GM12892 (cell line): ENCODE measurements around the gene RTN1.
A peak's percentile ranks its signal among the peaks of the same experiment; 100 is the strongest.

Source experiments
- DNase-seq: peaks from one replicate; pipeline ENCODE4 v3.0.0; 2011; ENCODE audit not compliant: insufficient read length
- FAIRE-seq: peaks from 2 replicates; lab custom pipeline; 2011; peaks lifted over from hg19 to GRCh38; lab: Jason Lieb, UNC
- POLR2A ChIP-seq: IDR thresholded peaks from 2 replicates; pipeline ENCODE4 v1.6.1; 2011; ENCODE audit warnings: low read depth, low read length, control low read depth
- POLR2AphosphoS5 ChIP-seq: IDR thresholded peaks from 2 replicates; pipeline ENCODE4 v1.6.1; 2011; ENCODE audit warnings: low read depth, low read length, control low read depth
- TAF1 ChIP-seq: IDR thresholded peaks from 2 replicates; pipeline ENCODE4 v1.6.1; 2011; ENCODE audit warnings: low read depth, mild to moderate bottlenecking, control low read depth, low read length, borderline replicate concordance

RTN1 gene

DNA sequence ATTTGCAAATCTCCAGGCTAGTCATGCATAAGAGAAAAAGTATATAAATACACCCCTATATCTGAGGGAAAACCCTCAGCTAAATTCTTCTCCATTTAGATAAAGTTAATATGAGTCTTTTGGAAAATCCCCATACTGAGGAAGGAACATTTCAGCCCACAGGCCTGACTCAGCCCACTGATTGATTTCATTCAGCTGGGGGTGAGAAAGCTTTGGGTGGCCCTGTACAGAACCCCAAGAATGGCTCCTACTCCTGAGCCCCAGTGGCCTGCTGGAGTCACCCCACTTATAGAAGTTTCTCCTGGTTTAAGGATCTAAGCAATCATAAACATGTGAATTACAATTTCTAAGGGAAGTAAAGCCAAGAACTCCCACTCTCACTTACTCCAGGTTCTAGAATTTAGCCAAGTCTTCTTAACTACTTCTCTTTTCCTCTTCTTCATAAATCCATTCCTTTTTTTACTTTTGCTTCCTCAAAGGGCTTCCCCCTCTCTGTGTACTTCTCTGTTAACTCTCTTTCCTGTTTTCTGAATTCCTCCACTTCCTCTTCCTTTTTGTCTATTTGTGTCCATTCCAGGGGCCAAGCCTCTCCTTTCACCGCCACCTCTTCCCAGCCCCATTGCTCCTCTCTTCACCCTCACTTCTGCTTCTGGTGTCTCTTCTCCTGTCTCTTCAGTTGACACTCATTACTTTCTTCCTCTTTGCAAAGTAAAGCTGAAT, 21.0 kb downstream of the RTN1 start:
- DNase-seq (no peak), FAIRE-seq (no peak)
- TF ChIP-seq POLR2AphosphoS5: no peak
- TF ChIP-seq POLR2A: no peak
- no peak for TF ChIP-seq TAF1

DNA sequence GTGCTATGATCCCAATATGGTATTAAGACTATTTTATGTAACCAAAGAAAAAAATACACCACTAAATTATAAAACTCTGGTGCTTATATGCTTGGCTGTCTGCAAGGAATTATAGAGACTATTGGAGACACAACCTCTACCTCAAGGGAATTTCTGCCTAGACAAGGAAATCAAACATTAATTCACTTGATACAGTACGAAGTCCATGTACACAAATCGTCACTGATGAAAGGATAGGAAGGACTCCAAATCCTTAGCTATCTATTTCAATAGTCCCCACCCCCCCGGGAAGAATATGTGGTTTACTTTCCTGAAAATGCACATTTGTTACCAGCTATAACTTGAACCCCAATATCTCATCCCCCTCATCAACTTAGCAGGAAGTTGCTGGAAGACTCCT, 21.9 kb downstream of the RTN1 start:
- DNase-seq (no peak), FAIRE-seq (no peak)
- TF ChIP-seq TAF1 (no peak), POLR2AphosphoS5 (no peak), POLR2A (no peak)

DNA sequence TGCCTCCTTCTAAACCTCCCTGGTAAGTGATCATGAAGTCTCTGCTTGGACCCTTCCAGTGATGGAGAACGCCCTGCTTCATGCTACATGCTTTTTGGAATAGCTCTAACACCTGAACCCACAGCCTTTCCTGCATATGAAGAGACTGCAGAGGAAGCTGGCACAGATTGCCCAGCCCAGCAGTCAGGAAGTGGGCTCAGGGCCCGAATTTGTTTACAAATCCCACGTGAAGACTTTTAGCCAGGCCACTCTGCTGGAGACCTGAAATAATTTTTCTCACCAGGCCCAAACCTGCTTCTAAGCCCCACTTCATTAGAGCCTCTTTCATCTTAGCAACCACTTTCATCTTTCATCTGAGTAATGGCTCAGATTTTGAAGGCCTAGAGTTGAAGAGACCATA, 22.9 kb downstream of the RTN1 start:
- TF ChIP-seq TAF1 (no peak), POLR2A (no peak), POLR2AphosphoS5 (no peak)
- FAIRE-seq (no peak), DNase-seq (no peak)

DNA sequence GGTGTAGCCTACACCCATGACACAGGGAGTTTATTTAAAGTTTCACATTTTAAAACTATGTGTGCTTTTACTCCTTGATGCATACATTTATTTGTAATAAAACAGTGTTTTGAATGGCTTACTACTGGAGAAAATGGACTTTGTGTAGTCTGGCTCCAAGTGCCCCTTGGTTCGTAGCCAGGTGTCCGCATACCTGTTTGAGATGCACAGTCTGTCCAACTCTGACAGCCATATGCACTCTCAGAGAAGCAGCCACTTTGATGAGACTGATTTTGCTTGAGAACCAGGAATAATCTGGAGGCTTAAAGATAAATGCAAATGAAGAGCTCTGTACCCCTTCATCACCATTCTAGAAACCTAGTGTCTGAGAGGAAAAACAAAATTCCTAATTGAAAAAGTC, 24.0 kb downstream of the RTN1 start:
- TF ChIP-seq POLR2AphosphoS5 (no peak), TAF1 (no peak), POLR2A (no peak)
- no peak for FAIRE-seq

DNA sequence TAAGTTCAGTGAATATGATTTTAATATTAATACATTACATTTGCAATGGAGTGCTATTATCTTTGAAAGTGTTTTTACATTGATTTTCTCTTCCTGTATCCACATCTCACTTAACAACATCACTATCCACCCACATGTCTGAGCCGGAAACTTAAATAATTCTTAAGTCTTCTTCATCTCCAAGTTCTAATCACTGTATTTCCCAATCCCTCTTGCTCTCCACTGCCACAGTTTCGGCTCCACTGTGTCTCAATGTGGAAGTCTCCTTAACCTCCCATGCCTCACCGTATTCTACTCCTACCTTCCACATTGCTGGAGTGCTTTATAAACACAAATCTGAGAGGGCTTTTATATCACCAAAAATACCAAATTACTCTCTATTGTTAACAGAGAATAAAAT, 25.3 kb downstream of the RTN1 start:
- DNase-seq (no peak), FAIRE-seq (no peak)
- TF ChIP-seq POLR2A: no peak
- TF ChIP-seq POLR2AphosphoS5: no peak
- no peak for TF ChIP-seq TAF1

More for the DNA sequence above, 24.0 kb downstream of the RTN1 start:
- DNase-seq: no peak

DNA sequence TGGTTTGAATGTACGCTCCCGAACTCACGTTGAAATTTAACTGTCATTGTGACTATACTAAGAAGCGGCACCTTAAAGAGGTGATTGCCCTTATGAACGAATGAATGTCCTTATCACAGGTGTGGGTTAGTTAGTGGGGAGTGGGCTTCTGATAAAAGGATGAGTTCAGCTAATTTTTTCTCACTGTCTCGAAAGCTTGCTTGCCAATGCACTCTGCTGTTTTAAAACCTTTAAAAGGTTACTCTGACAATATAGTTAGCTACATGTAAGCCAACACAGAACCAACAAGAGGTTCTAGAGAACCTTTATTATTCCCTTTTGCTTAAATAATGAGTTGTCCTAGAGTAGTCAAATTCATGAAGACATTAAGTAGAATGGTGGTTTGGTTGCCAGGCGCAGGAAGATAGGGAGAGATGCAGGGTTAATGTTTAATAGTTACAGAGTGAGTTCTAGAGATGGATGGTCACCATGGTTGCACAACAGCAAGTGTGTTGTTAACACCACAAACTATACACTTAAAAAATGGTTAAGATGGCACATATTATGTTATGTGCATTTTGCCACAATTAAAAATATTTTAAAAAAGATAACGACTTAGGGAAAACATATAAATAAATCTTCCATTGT, 26.3 kb downstream of the RTN1 start:
- TF ChIP-seq TAF1: no peak
- no peak for TF ChIP-seq POLR2AphosphoS5
- TF ChIP-seq POLR2A: no peak
- FAIRE-seq (no peak), DNase-seq (no peak)

DNA sequence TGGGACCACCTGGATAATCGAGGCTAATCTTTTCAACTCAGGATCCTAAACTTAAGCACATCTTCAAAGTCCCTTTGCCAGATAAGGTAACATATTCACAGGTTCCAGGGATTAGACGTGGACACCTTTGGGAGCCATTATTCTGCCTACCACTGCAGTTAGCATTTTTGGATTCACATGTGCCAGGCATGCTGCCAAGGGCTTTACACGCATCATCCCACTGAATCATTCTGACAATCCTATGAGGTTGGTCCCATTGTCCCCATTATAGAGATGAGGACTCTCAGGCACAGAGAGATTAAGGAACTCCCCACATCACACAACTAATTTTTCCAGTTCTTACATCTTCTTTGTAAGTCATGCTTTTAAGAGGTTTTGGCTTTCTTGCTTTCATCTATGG, 34.5 kb downstream of the RTN1 start:
- TF ChIP-seq POLR2A (no peak), TAF1 (no peak), POLR2AphosphoS5 (no peak)
- DNase-seq: no peak
- FAIRE-seq: no peak

DNA sequence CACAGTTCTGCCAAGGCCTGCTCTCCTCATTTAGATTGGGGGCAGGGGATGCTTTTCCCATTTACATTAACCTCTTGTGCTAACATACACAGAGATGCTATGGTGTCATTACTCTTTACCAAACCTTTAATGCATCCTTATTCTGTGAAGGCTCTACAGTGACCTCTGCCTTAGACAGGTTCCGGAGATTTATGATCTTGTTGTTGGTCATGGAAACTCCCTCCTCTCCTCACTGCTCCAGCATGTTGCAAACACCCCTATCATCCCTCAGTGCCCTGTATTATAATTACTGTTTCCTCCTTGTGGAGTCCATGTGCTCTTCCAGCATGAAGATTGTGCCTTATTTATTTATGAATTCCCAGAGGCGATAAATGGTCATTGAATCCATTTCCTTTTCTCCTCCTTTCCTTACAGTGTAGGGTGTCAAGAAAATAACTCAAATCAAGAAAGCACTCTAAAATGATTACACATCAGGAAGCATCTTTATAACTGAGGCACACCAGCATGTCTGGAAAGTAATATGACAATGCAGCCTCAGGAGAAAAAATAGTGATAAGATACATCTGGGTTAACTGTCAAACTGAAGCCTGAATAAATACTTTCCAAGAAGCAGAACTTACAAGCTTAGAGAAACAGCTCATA, 37.8 kb downstream of the RTN1 start:
- no peak for TF ChIP-seq POLR2A
- TF ChIP-seq POLR2AphosphoS5: no peak
- no peak for TF ChIP-seq TAF1
- FAIRE-seq (peak; percentile 27), DNase-seq (no peak)

DNA sequence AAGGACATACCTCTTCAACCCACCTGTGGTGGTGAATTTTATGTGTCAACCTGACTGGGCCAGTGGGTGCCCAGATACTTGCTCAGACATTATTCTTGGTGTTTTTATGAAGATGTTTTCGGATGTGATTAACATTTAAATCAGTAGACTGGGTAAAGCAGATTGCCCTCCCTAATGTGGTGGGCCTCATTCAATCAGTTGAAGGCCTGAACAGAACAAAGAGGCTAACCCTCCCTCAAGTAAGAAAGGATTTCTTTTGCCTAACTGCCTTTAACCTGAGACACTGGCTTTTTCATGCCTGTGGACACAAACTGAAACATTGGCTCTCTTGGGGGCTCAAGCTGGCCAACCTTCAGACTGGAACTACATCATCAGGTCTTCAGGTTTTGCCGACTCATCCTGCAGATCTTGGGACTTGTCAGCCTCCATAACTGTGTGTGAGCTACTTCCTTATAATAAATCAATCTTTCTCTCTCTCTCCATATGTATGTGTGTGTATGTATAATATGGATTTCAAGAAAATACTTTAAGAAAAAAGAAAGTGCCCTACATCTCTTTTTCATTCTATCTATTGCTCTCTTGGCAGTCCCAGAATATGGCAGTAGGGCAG, 39.4 kb downstream of the RTN1 start:
- TF ChIP-seq TAF1: no peak
- no peak for TF ChIP-seq POLR2AphosphoS5
- TF ChIP-seq POLR2A: no peak
- DNase-seq (no peak), FAIRE-seq (no peak)

DNA sequence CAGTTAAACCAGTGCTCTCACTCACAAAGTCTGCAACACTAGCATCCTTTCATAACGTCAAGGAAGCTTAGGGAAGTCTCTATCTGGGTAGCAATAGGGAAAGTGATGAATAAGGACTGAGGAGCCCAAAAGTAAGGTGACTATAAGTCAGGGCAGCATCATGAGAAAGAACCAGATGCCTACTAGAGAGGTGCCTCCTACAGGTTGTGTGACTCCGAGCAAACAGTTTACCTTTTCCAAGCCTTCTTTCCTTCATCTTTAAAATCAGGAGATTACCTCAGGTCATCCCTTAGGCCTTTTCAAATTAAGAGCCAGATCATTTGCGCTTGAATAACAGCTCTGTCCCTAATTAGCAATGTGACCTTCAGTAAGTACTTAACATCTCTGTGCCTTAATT, 40.2 kb downstream of the RTN1 start:
- FAIRE-seq (no peak), DNase-seq (no peak)
- TF ChIP-seq POLR2A: no peak
- TF ChIP-seq POLR2AphosphoS5: no peak
- TF ChIP-seq TAF1: no peak
